Chondrocyte (in vitro differentiated cells): Measurements from ENCODE around the gene GPR31. TPM values are rescaled to one million over a fixed set of nuclear protein-coding genes. Genes with fewer than 3 reads are reported as not detected.
"Not testable (repeated sequence)": the region's sequence is repeated elsewhere in the genome, so short reads cannot be mapped to it uniquely, and the experiment has no call there.

ENCODE experiments used
- DNase-seq: peaks from one replicate; pipeline ENCODE4 v3.0.0; 2021; ENCODE audit warnings: mixed read lengths, low spot score
- H3K27ac Mint-ChIP-seq: one replicate; pipeline ENCODE4 v1.8.0; 2021; ENCODE audit warnings: mild to moderate bottlenecking, moderate library complexity, mixed read lengths; ENCODE audit not compliant: unreplicated experiment
- H3K27me3 Mint-ChIP-seq: 2 replicates; pipeline ENCODE4 v1.8.0; 2021; ENCODE audit warnings: low read depth, mixed read lengths
- H3K36me3 Mint-ChIP-seq: 2 replicates; pipeline ENCODE4 v1.8.0; 2021; ENCODE audit warnings: low read depth, mixed read lengths
- H3K4me1 Mint-ChIP-seq: 2 replicates; pipeline ENCODE4 v1.8.0; 2021; ENCODE audit warnings: low read depth, mild to moderate bottlenecking, mixed read lengths
- H3K4me3 Mint-ChIP-seq: one replicate; pipeline ENCODE4 v1.8.0; 2021; ENCODE audit warnings: mild to moderate bottlenecking, moderate library complexity, mixed read lengths; ENCODE audit not compliant: unreplicated experiment
- H3K9me3 Mint-ChIP-seq: 2 replicates; pipeline ENCODE4 v1.8.0; 2021; ENCODE audit warnings: low read depth, mixed read lengths
- long read RNA-seq: library from polyadenylated mRNA; stranded (forward); transcript quantifications from one replicate; pipeline ENCODE4 v2.0.0, GENCODE V29; 2021
- total RNA-seq: library from RNA; stranded (reverse); gene quantifications from 3 replicates; pipeline ENCODE4 v1.2.1, GENCODE V29; 2021
- TF ChIP-seq, protein P1 (sequence below): fragments of 200-600 bp; sonication (generic); IDR thresholded peaks from 2 replicates; pipeline ENCODE4 v1.5.0; 2021; ENCODE audit warnings: antibody characterized with exemption, mild to moderate bottlenecking, moderate library complexity

The GPR31 gene, protein sequence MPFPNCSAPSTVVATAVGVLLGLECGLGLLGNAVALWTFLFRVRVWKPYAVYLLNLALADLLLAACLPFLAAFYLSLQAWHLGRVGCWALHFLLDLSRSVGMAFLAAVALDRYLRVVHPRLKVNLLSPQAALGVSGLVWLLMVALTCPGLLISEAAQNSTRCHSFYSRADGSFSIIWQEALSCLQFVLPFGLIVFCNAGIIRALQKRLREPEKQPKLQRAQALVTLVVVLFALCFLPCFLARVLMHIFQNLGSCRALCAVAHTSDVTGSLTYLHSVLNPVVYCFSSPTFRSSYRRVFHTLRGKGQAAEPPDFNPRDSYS
- total RNA-seq, result not detected in 3 replicates
- long read RNA-seq, result 0 reads

DNA sequence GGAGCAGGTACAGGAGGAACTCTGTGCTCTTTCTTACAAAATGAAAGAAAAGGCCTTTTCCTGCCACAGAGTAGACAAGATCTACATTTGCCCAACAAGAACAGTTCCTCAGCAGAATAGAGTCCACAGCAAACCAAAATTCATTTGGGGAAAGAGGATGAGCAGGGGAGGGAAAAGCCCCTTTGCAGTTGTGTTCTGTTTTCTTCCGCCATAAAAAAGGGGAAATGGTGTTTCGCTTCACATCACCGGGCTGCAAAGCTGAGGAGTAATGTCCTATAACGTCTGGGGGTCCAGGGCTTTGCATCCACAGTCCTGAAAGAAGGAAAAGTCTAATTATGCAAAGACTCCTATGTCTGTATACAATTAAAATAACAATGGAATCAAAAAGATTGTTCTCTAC, at the start of gene GPR31:
TSS of gene GPR31 (minus strand) at position 118 of the 400 bp plus-strand sequence. CDS start 149 bp downstream, outside the sequence.
- Mint-ChIP-seq H3K36me3 (no peaks in the 10 kb centered on the region), H3K9me3 (no peaks in the 10 kb centered on the region), H3K4me1 (peaks cover 9% of the 10 kb centered on the region), H3K27me3 (peaks cover 1% of the 10 kb centered on the region), H3K4me3 (no peak within 1 kb of the TSS), H3K27ac (no peak within 1 kb of the TSS)
- no peak for DNase-seq
- TF ChIP-seq, protein P1, sequence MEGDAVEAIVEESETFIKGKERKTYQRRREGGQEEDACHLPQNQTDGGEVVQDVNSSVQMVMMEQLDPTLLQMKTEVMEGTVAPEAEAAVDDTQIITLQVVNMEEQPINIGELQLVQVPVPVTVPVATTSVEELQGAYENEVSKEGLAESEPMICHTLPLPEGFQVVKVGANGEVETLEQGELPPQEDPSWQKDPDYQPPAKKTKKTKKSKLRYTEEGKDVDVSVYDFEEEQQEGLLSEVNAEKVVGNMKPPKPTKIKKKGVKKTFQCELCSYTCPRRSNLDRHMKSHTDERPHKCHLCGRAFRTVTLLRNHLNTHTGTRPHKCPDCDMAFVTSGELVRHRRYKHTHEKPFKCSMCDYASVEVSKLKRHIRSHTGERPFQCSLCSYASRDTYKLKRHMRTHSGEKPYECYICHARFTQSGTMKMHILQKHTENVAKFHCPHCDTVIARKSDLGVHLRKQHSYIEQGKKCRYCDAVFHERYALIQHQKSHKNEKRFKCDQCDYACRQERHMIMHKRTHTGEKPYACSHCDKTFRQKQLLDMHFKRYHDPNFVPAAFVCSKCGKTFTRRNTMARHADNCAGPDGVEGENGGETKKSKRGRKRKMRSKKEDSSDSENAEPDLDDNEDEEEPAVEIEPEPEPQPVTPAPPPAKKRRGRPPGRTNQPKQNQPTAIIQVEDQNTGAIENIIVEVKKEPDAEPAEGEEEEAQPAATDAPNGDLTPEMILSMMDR, result no peak

DNA sequence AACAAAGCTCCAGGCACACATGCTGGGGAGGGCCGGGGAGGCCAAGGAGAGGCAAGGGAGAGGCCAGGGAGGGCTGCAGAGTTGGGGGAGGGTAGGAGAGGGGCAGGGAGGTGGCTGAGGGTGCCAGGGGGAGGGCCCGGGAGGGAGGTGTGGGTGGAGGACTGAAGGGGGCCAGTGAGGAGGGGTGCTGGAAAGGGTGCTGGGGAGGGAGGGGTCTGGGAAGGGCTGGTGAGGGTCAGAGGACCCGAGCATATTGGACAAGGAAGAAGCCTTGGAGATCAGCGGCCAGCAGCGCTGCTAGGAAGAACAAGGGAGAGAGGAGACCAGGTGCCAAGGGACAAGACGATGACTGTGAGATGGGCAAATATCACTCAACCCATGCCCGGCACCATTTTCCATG, 49.7 kb upstream of the GPR31 start:
- no peak for DNase-seq
- Mint-ChIP-seq H3K4me1 (peaks cover 9% of the 10 kb centered on the region), H3K27ac (no peak overlapping the region), H3K36me3 (no peaks in the 10 kb centered on the region), H3K4me3 (no peak overlapping the region), H3K27me3 (peaks cover 26% of the 10 kb centered on the region), H3K9me3 (no peaks in the 10 kb centered on the region)
- TF ChIP-seq, protein P1, result no peak

DNA sequence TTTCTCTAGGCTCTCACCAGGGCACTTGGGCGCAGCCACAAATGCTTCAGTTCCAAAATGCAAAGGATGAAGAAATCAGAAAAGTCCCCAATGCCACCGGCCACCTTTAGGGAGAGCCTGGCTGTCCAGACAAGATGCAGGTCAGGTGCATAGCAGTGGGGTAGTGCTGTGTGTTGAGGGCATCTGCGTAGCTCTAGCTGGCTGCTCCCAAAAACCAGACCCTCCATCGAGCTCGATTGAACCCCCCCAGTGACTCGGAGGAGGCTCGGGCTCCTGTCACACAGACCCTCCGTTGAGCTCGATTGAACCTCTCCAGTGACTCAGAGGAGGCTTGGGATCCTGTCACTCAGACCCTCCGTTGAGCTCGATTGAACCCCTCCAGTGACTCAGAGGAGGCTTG, 47.5 kb upstream of the GPR31 start:
- H3K27ac Mint-ChIP-seq, H3K4me1 Mint-ChIP-seq, H3K36me3 Mint-ChIP-seq, H3K9me3 Mint-ChIP-seq, H3K4me3 Mint-ChIP-seq, DNase-seq: not testable (repeated sequence)
- peaks cover 32% of the 10 kb centered on the region for H3K27me3 Mint-ChIP-seq

DNA sequence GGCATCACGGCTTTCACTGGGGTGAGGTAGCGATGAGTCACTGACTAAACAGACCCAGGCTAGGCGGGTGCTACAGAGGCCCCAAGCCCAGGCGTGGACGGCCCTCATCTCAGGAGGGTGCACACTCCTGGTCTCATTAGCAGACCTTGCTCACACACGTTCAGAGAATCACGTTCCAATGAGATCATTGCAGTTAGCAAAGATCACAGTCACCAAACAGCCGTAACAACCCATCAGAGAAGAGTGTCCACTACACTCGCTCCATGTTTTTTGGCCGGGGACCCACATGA, 46.2 kb upstream of the GPR31 start:
- not testable (repeated sequence) for DNase-seq, H3K36me3 Mint-ChIP-seq, H3K9me3 Mint-ChIP-seq

DNA sequence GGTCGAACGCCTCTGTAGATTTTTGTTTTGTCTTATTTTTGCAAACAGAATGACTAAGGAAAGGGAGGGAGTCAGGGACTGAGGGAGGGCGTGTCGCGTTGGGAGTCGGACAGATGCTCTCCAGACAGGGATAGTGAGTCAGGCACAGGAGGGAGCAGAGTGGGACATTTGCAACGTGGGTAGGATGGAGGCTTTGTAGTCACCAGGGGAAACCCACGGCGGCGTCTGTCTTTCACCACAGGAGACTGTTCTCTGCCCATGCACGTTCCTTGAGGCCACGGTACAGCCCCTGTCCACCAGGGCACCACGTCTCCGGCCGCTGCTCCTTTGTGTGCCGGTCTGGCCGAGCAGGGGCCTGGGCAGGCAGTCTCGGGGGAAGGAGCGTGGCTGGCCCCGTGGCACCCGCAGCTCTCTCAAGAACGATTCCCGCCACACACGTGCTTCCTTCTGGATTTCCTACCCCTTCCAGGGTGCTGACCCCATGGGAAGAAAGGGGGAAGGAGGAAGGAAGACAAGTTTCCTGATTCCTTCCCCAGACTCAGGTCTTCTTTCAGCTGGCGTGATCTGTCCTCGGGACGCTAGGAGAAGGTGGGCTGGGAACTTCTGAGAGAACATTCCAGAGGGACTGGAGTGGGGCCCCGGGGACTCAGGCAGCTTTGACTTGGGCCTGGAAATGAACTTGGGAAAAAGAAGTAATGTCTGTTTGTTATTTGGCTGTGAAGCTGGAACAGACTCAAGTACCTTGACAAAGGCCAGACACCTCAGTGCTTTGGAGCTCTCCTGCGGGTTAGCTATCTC, 45.7 kb upstream of the GPR31 start:
- peak overlapping the region; percentile 49 for H3K27ac Mint-ChIP-seq

More for the DNA sequence above, 46.2 kb upstream of the GPR31 start:
- not testable (repeated sequence) for H3K27ac Mint-ChIP-seq, H3K4me1 Mint-ChIP-seq, H3K4me3 Mint-ChIP-seq
- H3K27me3 Mint-ChIP-seq, result peaks cover 21% of the 10 kb centered on the region

DNA sequence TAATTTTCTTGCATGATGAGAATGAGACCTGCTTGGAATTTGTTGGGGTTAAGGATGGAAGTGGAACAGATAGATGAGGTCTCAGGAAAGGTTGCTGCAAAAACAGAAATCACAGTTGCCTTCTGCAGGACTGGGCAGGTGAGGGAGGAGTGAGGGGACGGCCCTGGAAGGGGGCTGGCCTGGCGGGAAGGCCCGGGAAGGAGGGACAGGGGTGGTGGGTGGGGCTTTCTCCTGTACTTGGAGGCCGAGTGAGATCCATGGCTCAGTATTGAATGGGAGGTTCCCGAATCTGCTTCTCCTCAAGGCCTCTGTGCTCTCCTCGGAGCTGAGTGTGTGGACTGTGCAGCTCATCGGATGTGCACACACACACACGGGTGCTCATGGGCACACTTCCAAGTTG, 44.8 kb upstream of the GPR31 start:
- not testable (repeated sequence) for H3K4me3 Mint-ChIP-seq, H3K9me3 Mint-ChIP-seq, H3K36me3 Mint-ChIP-seq, DNase-seq, H3K27ac Mint-ChIP-seq, H3K4me1 Mint-ChIP-seq
- H3K27me3 Mint-ChIP-seq, result peaks cover 27% of the 10 kb centered on the region

More for the DNA sequence above, 45.7 kb upstream of the GPR31 start:
- not testable (repeated sequence) for H3K4me3 Mint-ChIP-seq, H3K9me3 Mint-ChIP-seq, H3K36me3 Mint-ChIP-seq, DNase-seq, H3K4me1 Mint-ChIP-seq
- H3K27me3 Mint-ChIP-seq, result peaks cover 20% of the 10 kb centered on the region

DNA sequence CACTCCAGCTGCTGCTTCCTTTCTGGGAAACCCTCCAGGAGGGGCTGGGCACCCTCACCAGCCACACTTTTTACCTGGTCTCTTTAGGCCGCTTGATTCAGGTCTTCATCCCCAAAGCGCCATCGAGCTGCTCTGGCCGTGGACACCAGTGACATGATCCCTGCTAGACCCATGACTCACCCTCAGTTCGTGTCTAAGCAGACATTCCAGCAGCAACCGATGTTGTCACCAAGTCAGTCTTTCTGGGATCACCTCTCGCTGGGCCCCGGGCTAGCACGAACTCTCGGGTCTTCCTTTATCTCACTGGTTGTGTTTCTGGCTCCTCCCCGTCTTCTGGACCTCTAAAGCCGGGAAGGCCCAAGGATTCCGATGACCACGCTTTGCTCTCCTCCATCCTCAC, 43.0 kb upstream of the GPR31 start:
- peaks cover 9% of the 10 kb centered on the region for H3K4me1 Mint-ChIP-seq
- TF ChIP-seq, protein P1, result no peak
- H3K27ac Mint-ChIP-seq, result no peak overlapping the region
- no peaks in the 10 kb centered on the region for H3K9me3 Mint-ChIP-seq
- H3K27me3 Mint-ChIP-seq, result peaks cover 26% of the 10 kb centered on the region
- H3K4me3 Mint-ChIP-seq, result no peak overlapping the region
- no peaks in the 10 kb centered on the region for H3K36me3 Mint-ChIP-seq
- no peak for DNase-seq

DNA sequence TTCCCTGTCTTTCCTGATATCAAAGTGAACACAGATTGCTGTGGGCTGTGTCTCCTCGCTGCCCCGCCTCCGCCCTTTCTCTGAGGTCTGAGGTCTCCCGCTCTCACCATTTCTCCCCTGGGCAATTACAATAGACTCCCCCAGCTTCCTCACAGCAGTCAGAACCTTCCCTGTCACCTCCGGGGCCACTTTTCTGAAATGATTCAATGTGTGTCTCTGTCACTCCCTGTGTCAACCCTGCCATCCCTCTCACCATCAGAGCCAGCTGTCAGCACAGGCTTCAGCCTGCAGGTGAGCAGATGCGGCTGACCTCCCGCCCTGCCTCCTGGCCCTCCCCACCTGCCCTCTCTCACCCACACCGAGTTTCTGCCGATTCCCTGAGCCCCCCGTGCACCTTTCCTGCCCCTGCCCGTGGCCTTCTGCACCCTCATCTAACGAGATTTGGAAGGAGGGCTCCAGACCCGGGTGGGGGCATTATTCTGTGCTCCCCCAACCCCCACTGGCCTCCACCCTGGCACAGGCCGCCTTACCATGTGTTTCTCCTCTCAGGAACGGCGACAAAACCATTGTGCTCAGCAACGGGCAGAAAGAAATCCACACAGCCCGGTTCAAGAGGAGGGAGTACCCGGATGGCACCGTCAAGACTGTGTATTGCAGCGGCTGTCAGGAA, 38.3 kb upstream of the GPR31 start:
- not testable (repeated sequence) for H3K4me3 Mint-ChIP-seq, H3K4me1 Mint-ChIP-seq, H3K36me3 Mint-ChIP-seq, H3K27ac Mint-ChIP-seq, H3K9me3 Mint-ChIP-seq, DNase-seq
- peaks cover 26% of the 10 kb centered on the region for H3K27me3 Mint-ChIP-seq

DNA sequence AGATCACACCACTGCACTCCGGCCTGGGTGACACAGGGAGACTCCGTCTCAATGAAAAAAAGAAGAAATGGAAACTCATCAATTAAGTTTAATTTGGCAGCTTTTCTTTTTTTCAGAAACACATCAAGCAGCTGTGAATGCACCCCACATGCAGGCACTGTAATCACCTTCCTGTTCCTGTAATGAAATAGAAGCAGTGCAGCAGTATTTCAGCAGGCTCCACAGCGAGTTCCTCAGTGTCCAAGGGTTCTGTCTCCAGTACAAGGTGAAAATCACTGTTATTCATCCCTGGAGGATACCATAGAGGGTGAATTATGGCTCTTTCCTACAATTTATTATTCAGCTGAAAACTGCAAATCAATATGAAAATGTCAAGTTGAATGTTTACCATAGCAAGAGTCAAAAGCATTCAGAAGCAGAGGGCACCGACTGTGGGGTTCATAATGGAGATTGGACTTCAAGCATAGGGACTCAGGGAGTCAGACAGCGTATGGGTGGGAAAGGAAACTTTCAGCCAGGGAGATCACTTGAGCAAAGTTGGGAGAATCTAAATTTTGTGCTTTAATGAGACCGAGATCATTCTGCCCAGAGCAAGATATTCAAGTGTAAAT, 35.8 kb upstream of the GPR31 start:
- H3K9me3 Mint-ChIP-seq, H3K36me3 Mint-ChIP-seq: not testable (repeated sequence)

More for the DNA sequence above, 35.8 kb upstream of the GPR31 start:
- H3K27me3 Mint-ChIP-seq, result peaks cover 25% of the 10 kb centered on the region
- DNase-seq, H3K4me3 Mint-ChIP-seq, H3K4me1 Mint-ChIP-seq, H3K27ac Mint-ChIP-seq: not testable (repeated sequence)
